Keratinocyte (primary cell): ENCODE measurements around the gene GPR83. TPM values are rescaled to one million over a fixed set of nuclear protein-coding genes. Genes with fewer than 3 reads are reported as not detected.
"Not testable (repeated sequence)": the region's sequence is repeated elsewhere in the genome, so short reads cannot be mapped to it uniquely, and the experiment has no call there.

ENCODE experiments used
- DNase-seq: peaks from one replicate; pipeline ENCODE4 v3.0.0-alpha.2; 2011; ENCODE audit warnings: low read depth, missing footprints, low spot score
- FAIRE-seq: peaks from 2 replicates; lab custom pipeline; 2011; peaks lifted over from hg19 to GRCh38; lab: Jason Lieb, UNC
- H2AFZ ChIP-seq: 2 replicates; pipeline ENCODE4 v1.6.0; 2012; ENCODE audit warnings: low read length, control low read depth, inconsistent platforms; ENCODE audit not compliant: control insufficient read depth
- H3K27ac ChIP-seq: 2 replicates; pipeline ENCODE4 v1.5.1; 2011; ENCODE audit warnings: low read length; ENCODE audit not compliant: control insufficient read depth, insufficient read depth
- H3K27me3 ChIP-seq: 3 replicates; pipeline ENCODE4 v1.6.0; 2011; ENCODE audit warnings: low read length; ENCODE audit not compliant: control insufficient read depth, insufficient read depth; ENCODE audit errors: extremely low read depth
- H3K36me3 ChIP-seq, 2 experiments: 2 replicates in 1 of 2; 3 replicates in 1 of 2; pipeline ENCODE4 v1.5.1; 2011; ENCODE audit warnings: low read length in 2 of 2, mild to moderate bottlenecking in 1 of 2; ENCODE audit not compliant: control insufficient read depth in 2 of 2, insufficient read depth in 2 of 2; ENCODE audit errors: extremely low read depth in 1 of 2
- H3K4me1 ChIP-seq: 3 replicates; pipeline ENCODE4 v1.5.1; 2011; ENCODE audit warnings: low read length; ENCODE audit not compliant: control insufficient read depth, insufficient read depth; ENCODE audit errors: extremely low read depth
- H3K4me2 ChIP-seq: 3 replicates; pipeline ENCODE4 v1.6.0; 2011; ENCODE audit warnings: low read depth, low read length; ENCODE audit not compliant: control insufficient read depth, insufficient read depth; ENCODE audit errors: extremely low read depth
- H3K4me3 ChIP-seq, 3 experiments: fragments of 200-600 bp in 1 of 3; sonication (generic) in 1 of 3; 2 replicates in 2 of 3; 3 replicates in 1 of 3; pipeline ENCODE4 v1.5.1; 2011 to 2016; ENCODE audit warnings: low read length in 3 of 3, mild to moderate bottlenecking in 3 of 3, control low read depth in 2 of 3, inconsistent platforms in 1 of 3, low read depth in 1 of 3, mixed read lengths in 1 of 3, mixed run types in 1 of 3, moderate library complexity in 1 of 3; ENCODE audit not compliant: control insufficient read depth in 2 of 3, insufficient read depth in 2 of 3; ENCODE audit errors: extremely low read depth in 1 of 3
- H3K79me2 ChIP-seq: 2 replicates; pipeline ENCODE4 v1.6.0; 2012; ENCODE audit warnings: low read length; ENCODE audit not compliant: control insufficient read depth, insufficient read depth
- H3K9ac ChIP-seq: 3 replicates; pipeline ENCODE4 v1.6.0; 2011; ENCODE audit warnings: low read length; ENCODE audit not compliant: control insufficient read depth, insufficient read depth; ENCODE audit errors: extremely low read depth
- H3K9me1 ChIP-seq: 3 replicates; pipeline ENCODE4 v1.6.0; 2011; ENCODE audit warnings: low read length; ENCODE audit not compliant: control insufficient read depth, insufficient read depth; ENCODE audit errors: extremely low read depth
- H3K9me3 ChIP-seq: 2 replicates; pipeline ENCODE4 v1.5.1; 2012; ENCODE audit warnings: low read depth, low read length; ENCODE audit not compliant: control insufficient read depth
- H4K20me1 ChIP-seq: 3 replicates; pipeline ENCODE4 v1.6.0; 2011; ENCODE audit warnings: low read length; ENCODE audit not compliant: control insufficient read depth, insufficient read depth; ENCODE audit errors: extremely low read depth
- EZH2 ChIP-seq: IDR thresholded peaks from one replicate; pipeline ENCODE4 v1.6.1; 2012; ENCODE audit warnings: inconsistent platforms, mild to moderate bottlenecking, low read length, moderate library complexity
- dilution Hi-C: fragments of 300-500 bp; cut with MboI; formaldehyde crosslinking; loops from one replicate; pipeline ENCODE4 v1.7.0; 2020; ENCODE audit warnings: low sequenced_read_pairs; ENCODE audit not compliant: extremely low pct_ligation_motif_present
- polyA plus RNA-seq, 5 experiments: library from polyadenylated mRNA; depleted of rRNA in 3 of 5; stranded (reverse) in 3 of 5; stranded (forward) in 1 of 5; unstranded in 1 of 5; fragments of >200 nt; gene quantifications; 1 replicate in 1 of 5; 2 replicates in 3 of 5; 3 replicates in 1 of 5; pipeline versions ENCODE4 v1.2.1 to v1.2.3, GENCODE V29; 2011 to 2012; ENCODE audit warnings: missing spikeins in 2 of 5, low read depth in 1 of 5, low replicate concordance in 1 of 5
- TF ChIP-seq, protein P1 (sequence below), 3 experiments: IDR thresholded peaks in 1 of 3; conservative IDR thresholded peaks in 1 of 3; optimal IDR thresholded peaks in 1 of 3; 2 replicates in 2 of 3; 3 replicates in 1 of 3; pipeline versions ENCODE3 to v1.5.1; 2011; ENCODE audit warnings: low read length in 3 of 3, mild to moderate bottlenecking in 3 of 3, moderate library complexity in 2 of 3, control low read depth in 1 of 3, inconsistent platforms in 1 of 3; ENCODE audit not compliant: insufficient read depth in 2 of 3; ENCODE audit errors: extremely low read depth in 1 of 3

GPR83 gene
- polyA plus RNA-seq, 1 donor (not counting 4 experiments of a cell fraction or from before 2014, with no cell fraction given): 0.04 TPM

DNA sequence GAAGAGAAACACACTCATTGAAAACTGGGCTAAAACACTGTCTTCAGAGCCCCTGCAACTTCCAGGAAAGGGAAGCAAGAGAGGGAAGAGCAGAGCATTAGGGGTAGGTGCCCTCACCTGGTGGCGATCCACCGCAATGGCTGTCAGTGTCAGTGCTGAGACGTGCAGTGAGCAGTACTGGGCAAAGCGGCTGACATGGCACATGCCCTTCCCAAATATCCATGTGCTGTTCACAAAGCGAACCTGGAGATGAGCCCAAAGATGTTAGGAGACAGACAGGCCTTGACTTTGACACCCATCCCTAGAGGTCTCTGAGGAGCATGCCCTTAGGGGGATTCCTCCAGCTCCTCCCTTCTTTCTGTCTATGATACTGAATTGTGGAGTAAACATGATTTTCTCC is 4.9 kb downstream of the GPR83 start:
- TF ChIP-seq EZH2: no peak
- TF ChIP-seq, protein P1, sequence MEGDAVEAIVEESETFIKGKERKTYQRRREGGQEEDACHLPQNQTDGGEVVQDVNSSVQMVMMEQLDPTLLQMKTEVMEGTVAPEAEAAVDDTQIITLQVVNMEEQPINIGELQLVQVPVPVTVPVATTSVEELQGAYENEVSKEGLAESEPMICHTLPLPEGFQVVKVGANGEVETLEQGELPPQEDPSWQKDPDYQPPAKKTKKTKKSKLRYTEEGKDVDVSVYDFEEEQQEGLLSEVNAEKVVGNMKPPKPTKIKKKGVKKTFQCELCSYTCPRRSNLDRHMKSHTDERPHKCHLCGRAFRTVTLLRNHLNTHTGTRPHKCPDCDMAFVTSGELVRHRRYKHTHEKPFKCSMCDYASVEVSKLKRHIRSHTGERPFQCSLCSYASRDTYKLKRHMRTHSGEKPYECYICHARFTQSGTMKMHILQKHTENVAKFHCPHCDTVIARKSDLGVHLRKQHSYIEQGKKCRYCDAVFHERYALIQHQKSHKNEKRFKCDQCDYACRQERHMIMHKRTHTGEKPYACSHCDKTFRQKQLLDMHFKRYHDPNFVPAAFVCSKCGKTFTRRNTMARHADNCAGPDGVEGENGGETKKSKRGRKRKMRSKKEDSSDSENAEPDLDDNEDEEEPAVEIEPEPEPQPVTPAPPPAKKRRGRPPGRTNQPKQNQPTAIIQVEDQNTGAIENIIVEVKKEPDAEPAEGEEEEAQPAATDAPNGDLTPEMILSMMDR (optimal IDR thresholded peaks at IDR 0.05 in 1 of 3, IDR thresholded peaks at IDR 0.05 in 1 of 3, conservative IDR thresholded peaks at IDR 0.05 in 1 of 3; ENCODE audit: extremely low read depth in 1 of 3, insufficient read depth in 2 of 3, low read length in 3 of 3): no peak
- Histone ChIP-seq H3K4me1 (peaks cover 5% of the 10 kb centered on the region), H3K4me3 (no peak overlapping the region), H3K27me3 (peaks cover 27% of the 10 kb centered on the region), H3K36me3 (no peaks in the 10 kb centered on the region), H3K9ac (no peak overlapping the region), H3K4me2 (no peak overlapping the region), H3K9me3 (no peaks in the 10 kb centered on the region), H4K20me1 (no peaks in the 10 kb centered on the region), H3K79me2 (no peaks in the 10 kb centered on the region), H2AFZ (no peak overlapping the region), H3K9me1 (no peaks in the 10 kb centered on the region), H3K27ac (no peak overlapping the region)
- FAIRE-seq: no peak
- dilution Hi-C loops: no loop called here
- DNase-seq: no peak

GRCh38 chr11:94391937-94392336 is 9.3 kb downstream of the GPR83 start:
- H3K9ac ChIP-seq, H3K4me1 ChIP-seq, H3K9me3 ChIP-seq, H3K27ac ChIP-seq, FAIRE-seq, DNase-seq, H3K9me1 ChIP-seq, H3K79me2 ChIP-seq, H2AFZ ChIP-seq, H3K27me3 ChIP-seq, H3K4me2 ChIP-seq, H3K4me3 ChIP-seq, H4K20me1 ChIP-seq, dilution Hi-C loops, H3K36me3 ChIP-seq: not testable (repeated sequence)

GRCh38 chr11:94379613-94380012 is 21.6 kb downstream of the GPR83 start:
- dilution Hi-C loops: no loop called here
- Histone ChIP-seq H4K20me1 (no peaks in the 10 kb centered on the region), H2AFZ (no peak overlapping the region)

More at GRCh38 chr11:94379613-94380012, 21.6 kb downstream of the GPR83 start:
- no peak overlapping the region for H3K4me2 ChIP-seq
- no peaks in the 10 kb centered on the region for H3K4me1 ChIP-seq
- H3K9me1 ChIP-seq: no peaks in the 10 kb centered on the region
- FAIRE-seq: no peak
- no peak overlapping the region for H3K4me3 ChIP-seq
- no peaks in the 10 kb centered on the region for H3K9me3 ChIP-seq
- H3K27ac ChIP-seq: no peak overlapping the region
- H3K9ac ChIP-seq: no peak overlapping the region
- no peak for DNase-seq
- H3K79me2 ChIP-seq: no peaks in the 10 kb centered on the region
- no peaks in the 10 kb centered on the region for H3K36me3 ChIP-seq
- no peaks in the 10 kb centered on the region for H3K27me3 ChIP-seq
- TF ChIP-seq EZH2: no peak
